ENCODE results near the gene KMT2C.

The KMT2C gene

GRCh38 chr7:152442330-152442835 is 6.6 kb upstream of the KMT2C start:
- TF ChIP-seq CTCF (IDR thresholded peaks at IDR 0.05), result no peak

GRCh38 chr7:152436111-152436930 is 518 bp upstream of the KMT2C start:
- TF ChIP-seq CTCF (IDR thresholded peaks at IDR 0.05), result no peak

- TF ChIP-seq CTCF (IDR thresholded peaks at IDR 0.05), result no peak
Observed at GRCh38 chr7:152430854-152431253, 4.9 kb downstream of the KMT2C start.

GRCh38 chr7:152424348-152425108 is 11.3 kb downstream of the KMT2C start:
- TF ChIP-seq CTCF (IDR thresholded peaks at IDR 0.05), result no peak

DNA sequence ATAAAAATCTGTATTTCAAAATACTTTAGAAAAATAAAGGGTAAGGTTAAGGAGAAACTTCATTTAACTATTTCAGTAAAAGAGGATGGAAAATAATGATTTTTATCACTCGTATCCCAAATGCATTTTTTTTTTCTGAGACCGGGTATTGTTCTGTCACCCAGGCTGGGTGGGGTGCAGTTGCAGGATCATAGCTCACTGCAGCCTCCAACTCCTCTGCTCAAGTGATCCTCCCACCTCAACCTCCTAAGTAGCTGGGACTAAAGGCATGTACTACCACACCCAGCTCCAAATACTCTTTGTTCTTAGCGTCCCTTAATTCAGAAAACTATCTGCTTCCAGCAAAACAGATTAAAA is 11.8 kb downstream of the KMT2C start:
- no peak for TF ChIP-seq CTCF (IDR thresholded peaks at IDR 0.05)

DNA sequence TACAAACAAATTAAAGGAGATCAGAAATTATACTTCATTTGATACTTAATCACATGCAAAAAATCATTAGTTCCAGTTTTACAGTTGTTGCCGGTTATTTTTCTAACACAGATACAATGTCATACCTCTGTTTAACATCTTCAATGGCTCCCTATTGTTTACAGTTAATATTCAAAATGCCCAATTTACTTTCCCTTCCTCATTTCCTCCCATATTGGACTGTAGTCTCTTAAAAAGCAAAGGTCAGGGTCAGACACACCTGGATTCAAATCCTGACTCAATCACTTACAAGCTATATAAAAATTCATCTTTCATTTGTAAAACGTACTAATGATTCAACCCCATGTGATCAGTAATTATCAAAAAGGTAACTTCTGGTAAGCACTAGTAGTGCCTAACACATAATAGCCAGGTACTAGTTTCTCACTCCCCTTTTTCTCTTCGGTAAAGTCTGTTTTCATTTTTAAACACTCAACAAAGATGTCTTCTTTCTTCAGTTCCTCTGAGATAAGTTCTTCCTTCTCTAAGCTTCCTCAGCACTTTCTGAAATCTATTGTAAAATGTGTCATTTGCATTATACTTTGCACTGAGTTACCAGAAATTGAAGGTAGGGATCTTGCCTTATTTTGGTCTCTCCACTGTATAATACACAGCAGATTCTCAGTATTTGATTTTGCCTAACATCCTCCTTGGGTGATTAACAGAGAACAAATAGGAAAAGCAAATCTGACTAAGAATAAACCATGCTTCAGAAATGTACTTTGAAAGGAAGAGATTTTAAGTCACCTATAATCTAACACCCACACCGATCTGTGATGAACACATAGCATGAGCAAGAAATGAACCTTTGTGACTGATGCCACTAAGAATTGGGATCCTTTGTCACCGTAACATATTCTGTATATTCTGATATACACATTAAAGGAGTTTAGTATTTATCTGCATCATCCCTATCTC is 16.1 kb downstream of the KMT2C start:
- no peak for TF ChIP-seq CTCF (IDR thresholded peaks at IDR 0.05)

DNA sequence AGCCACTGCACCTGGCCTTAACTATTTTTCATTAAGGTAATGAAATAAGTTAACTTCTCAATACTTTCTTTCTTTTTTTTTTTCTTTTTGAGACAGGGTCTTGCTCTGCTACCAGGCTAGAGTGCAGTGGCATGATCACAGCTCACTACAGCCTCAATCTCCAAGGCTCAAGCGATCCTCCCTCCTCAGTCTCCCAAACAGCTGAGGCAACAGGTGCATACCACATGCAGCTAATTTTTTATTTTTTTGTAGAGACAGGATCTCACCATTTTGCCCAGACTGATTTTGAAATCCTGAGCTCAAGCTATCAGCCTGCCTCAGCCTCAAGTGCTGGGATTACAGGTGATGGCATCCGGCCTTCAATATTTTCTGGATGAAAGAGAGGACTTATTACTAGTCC is 21.0 kb downstream of the KMT2C start:
- no peak for TF ChIP-seq CTCF (IDR thresholded peaks at IDR 0.05)

Data from LNCAP (cell line).